Esophagus muscularis mucosa (tissue), 4 donors: ENCODE data around the gene KDM5C. TPM values are rescaled to one million over a fixed set of nuclear protein-coding genes. Genes with fewer than 3 reads are reported as not detected.

Source experiments
- DNase-seq: peaks from one replicate; pipeline ENCODE4 v3.0.0-alpha.2; 2017; ENCODE audit errors: extremely low spot score
- H3K27ac ChIP-seq, 4 donors: fragments of 200-600 bp; sonication (generic); replicated peaks in 1 of 4; 1 replicate in 3 of 4; 2 replicates in 1 of 4; pipeline ENCODE4 v1.5.1; 2016 to 2019; ENCODE audit warnings: mild to moderate bottlenecking in 1 of 4
- H3K27me3 ChIP-seq, 4 donors: fragments of 200-600 bp; sonication (generic); one replicate each; pipeline versions ENCODE4 v1.5.1 to v1.6.0; 2016 to 2019
- H3K36me3 ChIP-seq, 4 donors: fragments of 200-600 bp; sonication (generic); one replicate each; pipeline ENCODE4 v1.5.1; 2016 to 2019
- H3K4me1 ChIP-seq, 4 donors: fragments of 200-600 bp; sonication (generic); one replicate each; pipeline ENCODE4 v1.5.1; 2016 to 2019
- H3K4me3 ChIP-seq, 4 donors: fragments of 200-600 bp; sonication (generic); 1 replicate in 2 of 4; 2 replicates in 2 of 4; pipeline ENCODE4 v1.5.1; 2016 to 2019; ENCODE audit warnings: mild to moderate bottlenecking in 4 of 4, moderate library complexity in 1 of 4
- H3K9me3 ChIP-seq, 4 donors: fragments of 200-600 bp; sonication (generic); 1 replicate in 3 of 4; 2 replicates in 1 of 4; pipeline ENCODE4 v1.5.1; 2016 to 2019
- CTCF ChIP-seq, 3 experiments: fragments of 200-600 bp in 2 of 3; fragments of 450-650 bp in 1 of 3; sonication (generic) in 2 of 3; IDR thresholded peaks; one replicate each; pipeline ENCODE4 v1.5.1; 2017 to 2019; ENCODE audit warnings: antibody characterized with exemption in 3 of 3, mild to moderate bottlenecking in 2 of 3, moderate library complexity in 1 of 3
- EP300 ChIP-seq: sonication (generic); formaldehyde crosslinking; IDR thresholded peaks from one replicate; pipeline ENCODE4 v1.6.1; 2017; ENCODE audit warnings: antibody characterized with exemption
- POLR2A ChIP-seq: fragments of 450-650 bp; IDR thresholded peaks from one replicate; pipeline ENCODE4 v1.6.1; 2017; ENCODE audit warnings: antibody characterized with exemption, moderate library complexity, mild to moderate bottlenecking, low read depth
- POLR2AphosphoS5 ChIP-seq, 2 donors: sonication (generic); formaldehyde crosslinking; IDR thresholded peaks; one replicate each; pipeline ENCODE4 v1.6.1; 2017; ENCODE audit warnings: antibody characterized with exemption in 2 of 2
- WGBS: methylation state at CpG from one replicate; pipeline ENCODE4 v1.1.5; 2018; 5-methylcytosine and 5-hydroxymethylcytosine counted together
- intact Hi-C: fragments of 100-400 bp; cut with DNase I; formaldehyde crosslinking; loops from one replicate; pipeline ENCODE4 v1.15.1; 2023
- small RNA-seq, 3 donors: library from RNA; depleted of rRNA; stranded (forward); fragments of <200 nt; gene quantifications; one replicate each; pipeline ENCODE3, GENCODE V24; 2016
- total RNA-seq, 4 donors: library from RNA; depleted of rRNA; stranded (reverse); fragments of >200 nt; gene quantifications; one replicate each; pipeline versions ENCODE4 v1.1.0 to v1.2.1, GENCODE V29; 2016

Gene KDM5C
- total RNA-seq, 4 donors from 2014 or later: 64.8 to 128 (median 85.2) TPM

GRCh38 chrX:53156207-53156596, 68.8 kb downstream of the KDM5C start:
- DNase-seq: no peak
- H3K27me3 ChIP-seq: no peaks in the 10 kb centered on the region
- TF ChIP-seq POLR2A (no peak), EP300 (no peak), POLR2AphosphoS5 (IDR thresholded peaks at IDR 0.05) (no peak), CTCF (IDR thresholded peaks at IDR 0.05) (no peak)
- H3K4me1 ChIP-seq: no peaks in the 10 kb centered on the region
- WGBS: 86% methylated on average over 2 of the region's 2 CpGs
- no peak overlapping the region for H3K27ac ChIP-seq
- no peaks in the 10 kb centered on the region for H3K36me3 ChIP-seq
- intact Hi-C loops: no loop called here
- no peak overlapping the region for H3K4me3 ChIP-seq
- H3K9me3 ChIP-seq: no peaks in the 10 kb centered on the region

GRCh38 chrX:53155512-53156206, 69.3 kb downstream of the KDM5C start:
- Histone ChIP-seq H3K36me3 (no peaks in the 10 kb centered on the region), H3K4me1 (no peaks in the 10 kb centered on the region), H3K9me3 (no peaks in the 10 kb centered on the region), H3K4me3 (no peak overlapping the region), H3K27me3 (no peaks in the 10 kb centered on the region), H3K27ac (no peak overlapping the region)
- intact Hi-C loops: no loop called here
- no peak for DNase-seq
- 91% methylated on average over 8 of the region's 8 CpGs for WGBS
- TF ChIP-seq CTCF (IDR thresholded peaks at IDR 0.05): no peak
- TF ChIP-seq EP300: no peak
- no peak for TF ChIP-seq POLR2A
- TF ChIP-seq POLR2AphosphoS5 (IDR thresholded peaks at IDR 0.05): no peak

- no peak for DNase-seq
- Histone ChIP-seq H3K36me3 (no peaks in the 10 kb centered on the region), H3K27ac (no peak overlapping the region), H3K9me3 (no peaks in the 10 kb centered on the region), H3K4me1 (no peaks in the 10 kb centered on the region), H3K4me3 (no peak overlapping the region), H3K27me3 (no peaks in the 10 kb centered on the region)
- TF ChIP-seq CTCF (IDR thresholded peaks at IDR 0.05) (no peak), EP300 (no peak), POLR2AphosphoS5 (IDR thresholded peaks at IDR 0.05) (no peak), POLR2A (no peak)
- 75% methylated on average over 1 of the region's 1 CpG for WGBS
- intact Hi-C loops: no loop called here
Observed at GRCh38 chrX:53153581-53153980, 71.4 kb downstream of the KDM5C start.

Small RNAs within 50 kb of the gene (small RNA-seq; reads per million reads assigned to genes)
- gene AL139396.1: 0 reads per million in 3 donors
- 0 to 0.74 (median 0.58) reads per million in 3 donors for gene MIR6894
- 0 to 0.08 (median 0) reads per million in 3 donors for gene MIR6895

Other genes starting within 250 kb of the KDM5C start
- gene GPR173, start 176.4 kb downstream of the KDM5C start, total RNA-seq: 1 to 10 TPM in 1 of 4 donors, under 1 TPM in 3; 0.83 to 2.8 (median 0.90) TPM
- 10 to 100 TPM; 65.9 to 98.8 (median 92.2) TPM for gene TSPYL2, start 142.8 kb downstream of the KDM5C start, total RNA-seq
- 10 to 100 TPM in 3 of 4 donors, 1 to 10 TPM in 1; 8.3 to 17.4 (median 14.2) TPM for gene KANTR, start 131.1 kb downstream of the KDM5C start, total RNA-seq
- 10 to 100 TPM; 12.0 to 24.8 (median 20.0) TPM for gene IQSEC2, start 56.4 kb upstream of the KDM5C start, total RNA-seq
- gene SMC1A, start 197.4 kb upstream of the KDM5C start, total RNA-seq: 10 to 100 TPM; 32.8 to 52.0 (median 36.5) TPM
- 1 to 10 TPM in 1 of 4 donors, under 1 TPM in 3; 0.40 to 1.7 (median 0.62) TPM for gene RIBC1, start 197.7 kb upstream of the KDM5C start, total RNA-seq
- 100 to 1,000 TPM in 2 of 4 donors, 10 to 100 TPM in 2; 72.7 to 105 (median 94.3) TPM for gene HSD17B10, start 209.2 kb upstream of the KDM5C start, total RNA-seq